B cell (primary cell): ENCODE results near the gene SPRY4.

Experiments used
- EZH2 ChIP-seq: IDR thresholded peaks from 2 replicates; pipeline ENCODE4 v1.6.1; 2012; ENCODE audit warnings: borderline replicate concordance, low read depth, mild to moderate bottlenecking, moderate library complexity, low read length; ENCODE audit not compliant: insufficient read depth, poor library complexity, severe bottlenecking
- TF ChIP-seq, protein P1 (sequence below): fragments of 200-600 bp; IDR thresholded peaks from one replicate; pipeline ENCODE4 v1.8.0; 2022; ENCODE audit warnings: antibody characterized with exemption, mild to moderate bottlenecking

- TF ChIP-seq EZH2: no peak
- TF ChIP-seq, protein P1, sequence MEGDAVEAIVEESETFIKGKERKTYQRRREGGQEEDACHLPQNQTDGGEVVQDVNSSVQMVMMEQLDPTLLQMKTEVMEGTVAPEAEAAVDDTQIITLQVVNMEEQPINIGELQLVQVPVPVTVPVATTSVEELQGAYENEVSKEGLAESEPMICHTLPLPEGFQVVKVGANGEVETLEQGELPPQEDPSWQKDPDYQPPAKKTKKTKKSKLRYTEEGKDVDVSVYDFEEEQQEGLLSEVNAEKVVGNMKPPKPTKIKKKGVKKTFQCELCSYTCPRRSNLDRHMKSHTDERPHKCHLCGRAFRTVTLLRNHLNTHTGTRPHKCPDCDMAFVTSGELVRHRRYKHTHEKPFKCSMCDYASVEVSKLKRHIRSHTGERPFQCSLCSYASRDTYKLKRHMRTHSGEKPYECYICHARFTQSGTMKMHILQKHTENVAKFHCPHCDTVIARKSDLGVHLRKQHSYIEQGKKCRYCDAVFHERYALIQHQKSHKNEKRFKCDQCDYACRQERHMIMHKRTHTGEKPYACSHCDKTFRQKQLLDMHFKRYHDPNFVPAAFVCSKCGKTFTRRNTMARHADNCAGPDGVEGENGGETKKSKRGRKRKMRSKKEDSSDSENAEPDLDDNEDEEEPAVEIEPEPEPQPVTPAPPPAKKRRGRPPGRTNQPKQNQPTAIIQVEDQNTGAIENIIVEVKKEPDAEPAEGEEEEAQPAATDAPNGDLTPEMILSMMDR: no peak
Measured at GRCh38 chr5:142360607-142361120, 35.8 kb upstream of the SPRY4 start.
